HEK293 (cell line): ENCODE results near the gene FMNL3.

Source experiments
- CTCF ChIA-PET: fragments of 350-600 bp; formaldehyde crosslinking; extraction: SDS; loops from one replicate; lab custom pipeline; 2021; ENCODE audit warnings: antibody characterized with exemption; lab: Yijun Ruan, JAX
- POLR2A ChIA-PET: fragments of 300-600 bp; formaldehyde crosslinking; extraction: SDS; loops from one replicate; lab custom pipeline; 2020; ENCODE audit warnings: antibody characterized with exemption, inconsistent platforms; lab: Yijun Ruan, JAX
- H3K27ac ChIP-seq: fragments of 200-500 bp; sonication (Bioruptor generic); 2 replicates; pipeline ENCODE4 v1.5.1; 2014; ENCODE audit warnings: low read depth, low read length, control low read depth, inconsistent platforms; ENCODE audit errors: extremely low read depth
- H3K36me3 ChIP-seq, 2 experiments: fragments of 200-500 bp in 1 of 2; sonication (Bioruptor generic) in 1 of 2; 1 replicate in 1 of 2; 2 replicates in 1 of 2; pipeline ENCODE4 v1.5.1; 2014 to 2017; ENCODE audit warnings: inconsistent platforms in 2 of 2, low read length in 2 of 2; ENCODE audit not compliant: control insufficient read depth in 2 of 2, insufficient read depth in 1 of 2
- H3K4me1 ChIP-seq: fragments of 200-500 bp; sonication (Bioruptor generic); 2 replicates; pipeline ENCODE4 v1.5.1; 2014; ENCODE audit warnings: mild to moderate bottlenecking, low read length, inconsistent platforms; ENCODE audit not compliant: control insufficient read depth, insufficient read depth
- H3K4me3 ChIP-seq: 2 replicates; pipeline ENCODE4 v1.5.1; 2011; ENCODE audit warnings: low read depth, mild to moderate bottlenecking, control low read depth, low read length, moderate library complexity
- H3K9me3 ChIP-seq: fragments of 200-500 bp; sonication (Bioruptor generic); 2 replicates; pipeline ENCODE4 v1.5.1; 2014; ENCODE audit warnings: low read depth, low read length, inconsistent platforms; ENCODE audit not compliant: control insufficient read depth, insufficient read depth
- FEZF1 ChIP-seq: fragments of 450-650 bp; formaldehyde crosslinking; IDR thresholded peaks from 2 replicates; pipeline ENCODE4 v1.5.1; 2016; ENCODE audit warnings: missing biosample characterization, missing genetic modification characterization
- GLIS1 ChIP-seq: fragments of 450-650 bp; formaldehyde crosslinking; IDR thresholded peaks from 2 replicates; pipeline ENCODE4 v1.5.1; 2016; ENCODE audit warnings: missing biosample characterization, missing genetic modification characterization
- GLIS2 ChIP-seq: fragments of 450-650 bp; formaldehyde crosslinking; IDR thresholded peaks from 2 replicates; pipeline ENCODE4 v1.5.1; 2016; ENCODE audit warnings: missing biosample characterization, missing genetic modification characterization
- PRDM1 ChIP-seq: fragments of 450-650 bp; formaldehyde crosslinking; IDR thresholded peaks from 2 replicates; pipeline ENCODE4; 2016; ENCODE audit warnings: missing biosample characterization, missing genetic modification characterization
- YY2 ChIP-seq: fragments of 450-650 bp; formaldehyde crosslinking; IDR thresholded peaks from 2 replicates; pipeline ENCODE4 v1.5.1; 2016; ENCODE audit warnings: missing biosample characterization, missing genetic modification characterization
- ZBTB21 ChIP-seq: fragments of 450-650 bp; formaldehyde crosslinking; IDR thresholded peaks from 2 replicates; pipeline ENCODE4 v1.5.1; 2017; ENCODE audit warnings: missing biosample characterization, missing genetic modification characterization
- ZEB2 ChIP-seq: fragments of 450-650 bp; formaldehyde crosslinking; IDR thresholded peaks from 2 replicates; pipeline ENCODE4 v1.5.1; 2016; ENCODE audit warnings: missing biosample characterization, missing genetic modification characterization
- ZIC2 ChIP-seq: fragments of 450-650 bp; formaldehyde crosslinking; IDR thresholded peaks from 2 replicates; pipeline ENCODE4 v1.5.1; 2016; ENCODE audit warnings: missing biosample characterization, missing genetic modification characterization
- ZNF114 ChIP-seq: fragments of 450-650 bp; formaldehyde crosslinking; IDR thresholded peaks from 2 replicates; pipeline ENCODE4 v1.5.0; 2017; ENCODE audit warnings: missing biosample characterization, missing genetic modification characterization
- ZNF121 ChIP-seq: fragments of 450-650 bp; formaldehyde crosslinking; IDR thresholded peaks from 2 replicates; pipeline ENCODE4 v1.5.1; 2016; ENCODE audit warnings: missing biosample characterization, missing genetic modification characterization
- ZNF175 ChIP-seq: fragments of 450-650 bp; formaldehyde crosslinking; IDR thresholded peaks from 2 replicates; pipeline ENCODE4 v1.5.1; 2016; ENCODE audit warnings: missing biosample characterization, missing genetic modification characterization
- ZNF19 ChIP-seq: fragments of 450-650 bp; formaldehyde crosslinking; IDR thresholded peaks from 2 replicates; pipeline ENCODE4; 2016; ENCODE audit warnings: missing biosample characterization, missing genetic modification characterization, low read depth
- ZNF2 ChIP-seq: fragments of 450-650 bp; formaldehyde crosslinking; IDR thresholded peaks from 2 replicates; pipeline ENCODE4 v1.5.1; 2016; ENCODE audit warnings: missing biosample characterization, missing genetic modification characterization
- ZNF23 ChIP-seq: fragments of 450-650 bp; formaldehyde crosslinking; IDR thresholded peaks from 2 replicates; pipeline ENCODE4 v1.5.1; 2016; ENCODE audit warnings: missing biosample characterization, missing genetic modification characterization, borderline replicate concordance
- ZNF24 ChIP-seq: fragments of 450-650 bp; formaldehyde crosslinking; IDR thresholded peaks from 2 replicates; pipeline ENCODE4 v1.5.1; 2016; ENCODE audit warnings: missing biosample characterization, missing genetic modification characterization
- ZNF544 ChIP-seq: fragments of 450-650 bp; formaldehyde crosslinking; IDR thresholded peaks from 2 replicates; pipeline ENCODE4 v1.5.0; 2017; ENCODE audit warnings: missing biosample characterization, missing genetic modification characterization
- TF ChIP-seq, protein P1 (sequence below): fragments of 450-650 bp; formaldehyde crosslinking; IDR thresholded peaks from 2 replicates; pipeline ENCODE4 v1.5.1; 2017; ENCODE audit warnings: missing biosample characterization, mild to moderate bottlenecking, missing genetic modification characterization, moderate library complexity
- TF ChIP-seq, protein P2 (sequence below): fragments of 450-650 bp; IDR thresholded peaks from 2 replicates; pipeline ENCODE4 v1.5.1; 2018; ENCODE audit warnings: missing biosample characterization, missing genetic modification characterization
- TF ChIP-seq, protein P3 (sequence below): fragments of 450-650 bp; formaldehyde crosslinking; IDR thresholded peaks from 2 replicates; pipeline ENCODE4 v1.5.1; 2016; ENCODE audit warnings: missing biosample characterization, missing genetic modification characterization, borderline replicate concordance
- TF ChIP-seq, protein P4 (sequence below): fragments of 450-650 bp; IDR thresholded peaks from 2 replicates; pipeline ENCODE4 v1.5.1; 2018; ENCODE audit warnings: missing biosample characterization, mild to moderate bottlenecking, missing genetic modification characterization
- TF ChIP-seq, protein P5 (sequence below): fragments of 450-650 bp; formaldehyde crosslinking; IDR thresholded peaks from 2 replicates; pipeline ENCODE4 v1.5.0; 2017; ENCODE audit warnings: missing biosample characterization, missing genetic modification characterization, borderline replicate concordance
- TF ChIP-seq, protein P6 (sequence below): fragments of 450-650 bp; formaldehyde crosslinking; IDR thresholded peaks from 2 replicates; pipeline ENCODE4 v1.5.1; 2017; ENCODE audit warnings: missing biosample characterization, missing genetic modification characterization

FMNL3 gene

DNA sequence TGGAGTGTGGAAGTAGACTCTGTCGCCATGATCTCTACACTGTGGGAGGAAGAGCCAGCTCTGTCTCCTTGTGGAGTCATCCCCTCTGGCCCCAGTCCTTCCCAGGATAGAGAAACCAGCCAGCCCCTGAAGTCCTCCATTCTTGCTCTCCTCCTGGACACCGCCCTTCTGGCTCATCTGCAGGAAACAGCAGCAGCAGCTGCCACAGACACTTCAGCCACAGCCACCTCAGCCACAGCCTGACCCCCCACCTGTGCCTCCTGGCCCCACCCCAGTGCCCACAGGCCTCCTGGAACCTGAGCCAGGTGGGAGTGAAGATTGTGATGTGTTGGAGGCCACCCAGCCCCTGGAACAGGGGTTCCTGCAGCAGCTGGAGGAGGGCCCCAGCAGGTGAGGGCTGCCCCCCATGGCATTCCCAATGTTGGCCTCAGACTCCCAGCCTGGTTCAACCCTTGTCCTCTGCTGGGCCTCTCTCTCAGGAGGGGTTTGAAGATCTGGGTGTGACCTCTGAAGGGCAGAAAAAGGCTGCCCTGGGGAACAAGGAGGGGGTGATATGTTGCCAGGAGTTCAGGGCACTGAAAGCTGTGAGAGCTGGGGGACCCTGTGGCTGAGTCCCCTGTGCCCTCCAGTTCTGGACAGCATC is 73.4 kb downstream of the FMNL3 start:
- Histone ChIP-seq H3K4me1 (no peaks in the 10 kb centered on the region; the same call in 1 of the 2 replicates), H3K9me3 (no peaks in the 10 kb centered on the region), H3K36me3 (peaks cover 0 to 25% of the 10 kb centered on the region in 2 experiments; a peak in 1 of 3 replicates), H3K4me3 (no peak overlapping the region), H3K27ac (no peak overlapping the region)
- POLR2A ChIA-PET, result no interaction called here
- TF ChIP-seq PRDM1 (tag by site-specific recombination) (no peak), ZIC2 (tag by site-specific recombination) (peak; percentile 68), GLIS2 (0 out of 2 replicates have a peak, but pooled peaks have one; percentile 21), GLIS1 (tag by site-specific recombination) (peak; percentile 52)
- CTCF ChIA-PET, result interaction anchor here (0.6 to 5.1 kb wide), 7 partner anchors 8 to 1423 kb away, joined by 3 to 48 read pairs (median 4); partner anchors contain the start of gene PRPF40B

DNA sequence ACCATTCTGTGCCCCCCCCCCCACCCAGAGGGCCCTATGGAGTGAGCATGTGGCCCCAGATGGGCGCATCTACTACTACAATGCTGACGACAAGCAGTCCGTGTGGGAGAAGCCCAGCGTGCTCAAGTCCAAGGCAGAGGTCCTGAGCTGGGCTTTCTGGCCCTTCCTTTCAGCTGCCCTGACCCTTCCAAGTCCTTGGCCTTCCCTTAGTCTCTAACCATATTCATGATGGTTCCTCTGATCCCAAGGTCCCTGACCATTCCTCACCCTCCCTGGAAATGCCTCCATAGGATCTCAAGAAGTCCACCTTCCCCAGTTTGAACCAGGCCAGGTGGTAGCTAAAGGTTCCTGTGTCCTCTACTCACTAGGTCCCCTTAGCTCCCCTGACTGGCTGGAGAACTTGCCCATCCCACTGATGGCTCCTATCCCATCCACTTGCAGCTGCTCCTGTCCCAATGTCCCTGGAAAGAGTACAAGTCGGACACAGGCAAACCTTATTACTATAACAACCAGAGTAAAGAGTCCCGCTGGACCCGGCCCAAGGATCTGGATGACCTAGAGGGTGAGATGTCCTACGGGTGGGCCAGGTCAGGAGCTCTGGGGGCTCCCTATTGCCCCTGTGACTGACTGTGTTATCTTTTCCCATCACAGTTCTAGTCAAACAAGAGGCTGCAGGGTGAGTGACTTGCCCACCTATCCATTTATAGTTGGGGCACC is 74.1 kb downstream of the FMNL3 start:
- H3K27ac ChIP-seq, result no peak overlapping the region
- peaks cover 0 to 25% of the 10 kb centered on the region in 2 experiments; a peak in 1 of 3 replicates for H3K36me3 ChIP-seq
- CTCF ChIA-PET, result interaction anchor here (0.6 to 2.2 kb wide), 6 partner anchors 8 to 1423 kb away, joined by 3 to 8 read pairs (median 4); partner anchors contain the start of gene PRPF40B
- POLR2A ChIA-PET, result interaction anchor here (0.7 kb wide), 1 partner anchor 849 kb away, joined by 5 read pairs; no protein-coding TSS in a partner anchor
- no peaks in the 10 kb centered on the region for H3K9me3 ChIP-seq
- H3K4me3 ChIP-seq, result no peak overlapping the region
- H3K4me1 ChIP-seq, result no peaks in the 10 kb centered on the region; the same call in 1 of the 2 replicates
- TF ChIP-seq ZNF114 (tag by site-specific recombination) (no peak), FEZF1 (tag by site-specific recombination) (no peak), ZEB2 (tag by site-specific recombination) (no peak), ZNF175 (tag by site-specific recombination) (no peak), YY2 (tag by site-specific recombination) (no peak), ZNF23 (tag by site-specific recombination) (no peak), ZNF121 (tag by site-specific recombination) (no peak), ZBTB21 (tag by site-specific recombination) (no peak), ZNF544 (no peak), ZNF19 (no peak), ZNF24 (tag by site-specific recombination) (no peak), ZNF2 (tag by site-specific recombination) (no peak)
- TF ChIP-seq, protein P1, sequence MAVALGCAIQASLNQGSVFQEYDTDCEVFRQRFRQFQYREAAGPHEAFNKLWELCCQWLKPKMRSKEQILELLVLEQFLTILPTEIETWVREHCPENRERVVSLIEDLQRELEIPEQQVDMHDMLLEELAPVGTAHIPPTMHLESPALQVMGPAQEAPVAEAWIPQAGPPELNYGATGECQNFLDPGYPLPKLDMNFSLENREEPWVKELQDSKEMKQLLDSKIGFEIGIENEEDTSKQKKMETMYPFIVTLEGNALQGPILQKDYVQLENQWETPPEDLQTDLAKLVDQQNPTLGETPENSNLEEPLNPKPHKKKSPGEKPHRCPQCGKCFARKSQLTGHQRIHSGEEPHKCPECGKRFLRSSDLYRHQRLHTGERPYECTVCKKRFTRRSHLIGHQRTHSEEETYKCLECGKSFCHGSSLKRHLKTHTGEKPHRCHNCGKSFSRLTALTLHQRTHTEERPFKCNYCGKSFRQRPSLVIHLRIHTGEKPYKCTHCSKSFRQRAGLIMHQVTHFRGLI (tag by site-specific recombination), result no peak
- TF ChIP-seq, protein P2, sequence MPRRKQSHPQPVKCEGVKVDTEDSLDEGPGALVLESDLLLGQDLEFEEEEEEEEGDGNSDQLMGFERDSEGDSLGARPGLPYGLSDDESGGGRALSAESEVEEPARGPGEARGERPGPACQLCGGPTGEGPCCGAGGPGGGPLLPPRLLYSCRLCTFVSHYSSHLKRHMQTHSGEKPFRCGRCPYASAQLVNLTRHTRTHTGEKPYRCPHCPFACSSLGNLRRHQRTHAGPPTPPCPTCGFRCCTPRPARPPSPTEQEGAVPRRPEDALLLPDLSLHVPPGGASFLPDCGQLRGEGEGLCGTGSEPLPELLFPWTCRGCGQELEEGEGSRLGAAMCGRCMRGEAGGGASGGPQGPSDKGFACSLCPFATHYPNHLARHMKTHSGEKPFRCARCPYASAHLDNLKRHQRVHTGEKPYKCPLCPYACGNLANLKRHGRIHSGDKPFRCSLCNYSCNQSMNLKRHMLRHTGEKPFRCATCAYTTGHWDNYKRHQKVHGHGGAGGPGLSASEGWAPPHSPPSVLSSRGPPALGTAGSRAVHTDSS (tag by site-specific recombination), result no peak
- TF ChIP-seq, protein P3, sequence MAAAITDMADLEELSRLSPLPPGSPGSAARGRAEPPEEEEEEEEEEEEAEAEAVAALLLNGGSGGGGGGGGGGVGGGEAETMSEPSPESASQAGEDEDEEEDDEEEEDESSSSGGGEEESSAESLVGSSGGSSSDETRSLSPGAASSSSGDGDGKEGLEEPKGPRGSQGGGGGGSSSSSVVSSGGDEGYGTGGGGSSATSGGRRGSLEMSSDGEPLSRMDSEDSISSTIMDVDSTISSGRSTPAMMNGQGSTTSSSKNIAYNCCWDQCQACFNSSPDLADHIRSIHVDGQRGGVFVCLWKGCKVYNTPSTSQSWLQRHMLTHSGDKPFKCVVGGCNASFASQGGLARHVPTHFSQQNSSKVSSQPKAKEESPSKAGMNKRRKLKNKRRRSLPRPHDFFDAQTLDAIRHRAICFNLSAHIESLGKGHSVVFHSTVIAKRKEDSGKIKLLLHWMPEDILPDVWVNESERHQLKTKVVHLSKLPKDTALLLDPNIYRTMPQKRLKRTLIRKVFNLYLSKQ (tag by site-specific recombination), result no peak
- TF ChIP-seq, protein P4, sequence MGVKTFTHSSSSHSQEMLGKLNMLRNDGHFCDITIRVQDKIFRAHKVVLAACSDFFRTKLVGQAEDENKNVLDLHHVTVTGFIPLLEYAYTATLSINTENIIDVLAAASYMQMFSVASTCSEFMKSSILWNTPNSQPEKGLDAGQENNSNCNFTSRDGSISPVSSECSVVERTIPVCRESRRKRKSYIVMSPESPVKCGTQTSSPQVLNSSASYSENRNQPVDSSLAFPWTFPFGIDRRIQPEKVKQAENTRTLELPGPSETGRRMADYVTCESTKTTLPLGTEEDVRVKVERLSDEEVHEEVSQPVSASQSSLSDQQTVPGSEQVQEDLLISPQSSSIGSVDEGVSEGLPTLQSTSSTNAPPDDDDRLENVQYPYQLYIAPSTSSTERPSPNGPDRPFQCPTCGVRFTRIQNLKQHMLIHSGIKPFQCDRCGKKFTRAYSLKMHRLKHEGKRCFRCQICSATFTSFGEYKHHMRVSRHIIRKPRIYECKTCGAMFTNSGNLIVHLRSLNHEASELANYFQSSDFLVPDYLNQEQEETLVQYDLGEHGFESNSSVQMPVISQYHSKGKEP (tag by site-specific recombination), result no peak
- TF ChIP-seq, protein P5, sequence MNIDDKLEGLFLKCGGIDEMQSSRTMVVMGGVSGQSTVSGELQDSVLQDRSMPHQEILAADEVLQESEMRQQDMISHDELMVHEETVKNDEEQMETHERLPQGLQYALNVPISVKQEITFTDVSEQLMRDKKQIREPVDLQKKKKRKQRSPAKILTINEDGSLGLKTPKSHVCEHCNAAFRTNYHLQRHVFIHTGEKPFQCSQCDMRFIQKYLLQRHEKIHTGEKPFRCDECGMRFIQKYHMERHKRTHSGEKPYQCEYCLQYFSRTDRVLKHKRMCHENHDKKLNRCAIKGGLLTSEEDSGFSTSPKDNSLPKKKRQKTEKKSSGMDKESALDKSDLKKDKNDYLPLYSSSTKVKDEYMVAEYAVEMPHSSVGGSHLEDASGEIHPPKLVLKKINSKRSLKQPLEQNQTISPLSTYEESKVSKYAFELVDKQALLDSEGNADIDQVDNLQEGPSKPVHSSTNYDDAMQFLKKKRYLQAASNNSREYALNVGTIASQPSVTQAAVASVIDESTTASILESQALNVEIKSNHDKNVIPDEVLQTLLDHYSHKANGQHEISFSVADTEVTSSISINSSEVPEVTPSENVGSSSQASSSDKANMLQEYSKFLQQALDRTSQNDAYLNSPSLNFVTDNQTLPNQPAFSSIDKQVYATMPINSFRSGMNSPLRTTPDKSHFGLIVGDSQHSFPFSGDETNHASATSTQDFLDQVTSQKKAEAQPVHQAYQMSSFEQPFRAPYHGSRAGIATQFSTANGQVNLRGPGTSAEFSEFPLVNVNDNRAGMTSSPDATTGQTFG, result no peak
- TF ChIP-seq, protein P6, sequence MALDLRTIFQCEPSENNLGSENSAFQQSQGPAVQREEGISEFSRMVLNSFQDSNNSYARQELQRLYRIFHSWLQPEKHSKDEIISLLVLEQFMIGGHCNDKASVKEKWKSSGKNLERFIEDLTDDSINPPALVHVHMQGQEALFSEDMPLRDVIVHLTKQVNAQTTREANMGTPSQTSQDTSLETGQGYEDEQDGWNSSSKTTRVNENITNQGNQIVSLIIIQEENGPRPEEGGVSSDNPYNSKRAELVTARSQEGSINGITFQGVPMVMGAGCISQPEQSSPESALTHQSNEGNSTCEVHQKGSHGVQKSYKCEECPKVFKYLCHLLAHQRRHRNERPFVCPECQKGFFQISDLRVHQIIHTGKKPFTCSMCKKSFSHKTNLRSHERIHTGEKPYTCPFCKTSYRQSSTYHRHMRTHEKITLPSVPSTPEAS, result no peak
